ENCODE results near the gene PTGDR2. TPM values are rescaled to one million over a fixed set of nuclear protein-coding genes. Genes with fewer than 3 reads are reported as not detected.

PTGDR2 gene
- total RNA-seq, 1 experiment from 2014 or later: 0.31 TPM

DNA sequence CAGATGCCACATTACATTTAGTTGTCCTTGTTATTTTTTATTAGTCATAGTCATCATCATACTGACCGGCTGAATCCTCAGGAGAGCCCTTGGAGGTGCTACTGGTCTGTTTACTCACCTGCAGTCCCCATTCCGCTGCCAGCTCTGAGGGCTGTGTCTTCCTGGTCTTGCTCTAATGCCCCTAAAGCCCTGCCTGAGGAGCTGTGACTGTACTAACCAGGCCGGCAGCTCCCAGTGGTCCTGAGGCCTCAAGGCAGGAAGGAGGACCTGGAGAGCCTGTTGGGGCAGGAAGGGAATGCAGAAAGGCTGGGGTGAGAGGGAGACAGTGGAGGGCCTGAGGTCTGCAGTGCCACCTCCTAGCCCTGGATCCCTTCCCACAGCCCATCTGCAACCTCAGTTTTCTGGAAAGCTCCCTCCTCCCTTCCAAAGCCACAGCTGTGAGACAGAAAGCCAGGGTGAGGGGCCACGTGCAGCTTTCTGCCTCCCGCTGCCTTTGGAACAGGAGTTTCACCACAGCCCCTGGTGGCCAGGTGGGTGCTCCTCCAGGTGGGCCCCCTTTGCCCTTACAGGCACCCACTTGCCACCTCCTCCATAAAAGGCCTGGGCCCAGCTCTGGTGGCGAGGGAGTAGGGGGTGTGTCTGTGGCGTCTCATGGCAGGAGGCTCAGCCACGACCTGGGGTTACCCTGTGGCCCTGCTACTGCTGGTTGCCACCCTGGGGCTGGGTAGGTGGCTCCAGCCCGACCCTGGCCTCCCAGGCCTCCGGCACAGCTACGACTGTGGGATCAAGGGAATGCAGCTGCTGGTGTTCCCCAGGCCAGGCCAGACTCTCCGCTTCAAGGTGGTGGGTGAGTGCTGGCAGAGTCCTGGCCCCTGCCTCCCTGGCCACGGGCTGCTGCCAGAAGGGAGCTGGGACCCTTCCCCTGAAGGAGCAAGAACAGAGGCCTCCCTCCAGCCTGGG, 11.4 kb upstream of the PTGDR2 start, which contains the start of gene ZP1:
TSS of gene ZP1 (plus strand) at position 632 of the 960 bp plus-strand sequence. CDS start at position 652, 20 bp downstream.
- intact Hi-C loops (cut with micrococcal nuclease; ENCODE audit: unreplicated experiment): no loop called here
- TF ChIP-seq, protein P1, sequence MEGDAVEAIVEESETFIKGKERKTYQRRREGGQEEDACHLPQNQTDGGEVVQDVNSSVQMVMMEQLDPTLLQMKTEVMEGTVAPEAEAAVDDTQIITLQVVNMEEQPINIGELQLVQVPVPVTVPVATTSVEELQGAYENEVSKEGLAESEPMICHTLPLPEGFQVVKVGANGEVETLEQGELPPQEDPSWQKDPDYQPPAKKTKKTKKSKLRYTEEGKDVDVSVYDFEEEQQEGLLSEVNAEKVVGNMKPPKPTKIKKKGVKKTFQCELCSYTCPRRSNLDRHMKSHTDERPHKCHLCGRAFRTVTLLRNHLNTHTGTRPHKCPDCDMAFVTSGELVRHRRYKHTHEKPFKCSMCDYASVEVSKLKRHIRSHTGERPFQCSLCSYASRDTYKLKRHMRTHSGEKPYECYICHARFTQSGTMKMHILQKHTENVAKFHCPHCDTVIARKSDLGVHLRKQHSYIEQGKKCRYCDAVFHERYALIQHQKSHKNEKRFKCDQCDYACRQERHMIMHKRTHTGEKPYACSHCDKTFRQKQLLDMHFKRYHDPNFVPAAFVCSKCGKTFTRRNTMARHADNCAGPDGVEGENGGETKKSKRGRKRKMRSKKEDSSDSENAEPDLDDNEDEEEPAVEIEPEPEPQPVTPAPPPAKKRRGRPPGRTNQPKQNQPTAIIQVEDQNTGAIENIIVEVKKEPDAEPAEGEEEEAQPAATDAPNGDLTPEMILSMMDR (IDR thresholded peaks at IDR 0.05; ENCODE audit: unreplicated experiment): no peak
- Mint-ChIP-seq H3K4me1 (ENCODE audit: low read depth, unreplicated experiment) (no peaks in the 10 kb centered on the region), H3K27me3 (ENCODE audit: unreplicated experiment) (peaks cover 30% of the 10 kb centered on the region), H3K9me3 (ENCODE audit: low read depth, unreplicated experiment) (no peaks in the 10 kb centered on the region), H3K4me3 (ENCODE audit: low read depth, unreplicated experiment) (no peak within 1 kb of the TSS), H3K27ac (ENCODE audit: unreplicated experiment) (no peak within 1 kb of the TSS), H3K36me3 (ENCODE audit: insufficient read depth, unreplicated experiment) (no peaks in the 10 kb centered on the region)
- CTCF ChIA-PET: interaction anchor here (0.6 kb wide), 1 partner anchor 476 kb away, joined by 6 read pairs; no protein-coding TSS in a partner anchor
- no TSS peak for BruUV-seq (replicated peaks)
- DNase-seq: no peak

DNA sequence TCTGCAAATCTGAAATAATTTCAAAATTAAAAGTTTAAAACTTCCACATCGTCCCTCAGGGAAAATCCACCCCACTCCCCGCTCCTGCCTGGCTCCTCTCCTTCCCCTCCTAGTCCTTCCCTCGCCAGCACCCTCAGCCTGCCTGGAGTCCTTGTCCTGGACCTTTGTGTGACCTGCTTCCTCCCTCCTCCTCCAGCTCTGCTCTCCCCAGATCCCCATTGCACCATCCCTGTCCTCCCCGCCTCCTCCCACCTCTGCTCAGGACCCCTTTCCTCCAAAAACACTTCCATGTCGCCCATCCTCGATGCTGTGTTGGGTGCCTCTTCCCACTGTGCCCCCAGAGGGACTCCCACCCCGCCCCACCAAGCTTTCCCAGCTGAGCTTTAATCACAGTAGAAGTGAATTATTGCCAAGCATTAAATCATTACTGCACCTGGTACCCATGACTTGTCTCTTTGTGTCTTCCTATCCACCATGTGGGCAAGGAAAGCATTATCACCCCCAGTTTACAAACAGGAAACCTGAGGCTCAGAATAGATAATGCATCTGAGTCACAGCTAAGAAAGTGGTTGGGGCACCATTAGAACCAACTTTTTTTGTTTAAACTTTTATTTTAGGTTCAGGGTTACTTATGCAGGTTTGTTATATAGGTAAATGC, 9.2 kb upstream of the PTGDR2 start:
- TF ChIP-seq, protein P1 (IDR thresholded peaks at IDR 0.05; ENCODE audit: unreplicated experiment): no peak
- no peak for DNase-seq
- Mint-ChIP-seq H3K36me3 (ENCODE audit: insufficient read depth, unreplicated experiment) (no peaks in the 10 kb centered on the region), H3K27me3 (ENCODE audit: unreplicated experiment) (peaks cover 35% of the 10 kb centered on the region), H3K27ac (ENCODE audit: unreplicated experiment) (no peak overlapping the region), H3K4me1 (ENCODE audit: low read depth, unreplicated experiment) (no peaks in the 10 kb centered on the region), H3K9me3 (ENCODE audit: low read depth, unreplicated experiment) (no peaks in the 10 kb centered on the region), H3K4me3 (ENCODE audit: low read depth, unreplicated experiment) (no peak overlapping the region)
- CTCF ChIA-PET: interaction anchor here (0.6 to 1.3 kb wide), 3 partner anchors 22 to 594 kb away, joined by 3 to 4 read pairs (median 4); no protein-coding TSS in a partner anchor
- no TSS peak for BruUV-seq (replicated peaks)
- intact Hi-C loops (cut with micrococcal nuclease; ENCODE audit: unreplicated experiment): no loop called here

DNA sequence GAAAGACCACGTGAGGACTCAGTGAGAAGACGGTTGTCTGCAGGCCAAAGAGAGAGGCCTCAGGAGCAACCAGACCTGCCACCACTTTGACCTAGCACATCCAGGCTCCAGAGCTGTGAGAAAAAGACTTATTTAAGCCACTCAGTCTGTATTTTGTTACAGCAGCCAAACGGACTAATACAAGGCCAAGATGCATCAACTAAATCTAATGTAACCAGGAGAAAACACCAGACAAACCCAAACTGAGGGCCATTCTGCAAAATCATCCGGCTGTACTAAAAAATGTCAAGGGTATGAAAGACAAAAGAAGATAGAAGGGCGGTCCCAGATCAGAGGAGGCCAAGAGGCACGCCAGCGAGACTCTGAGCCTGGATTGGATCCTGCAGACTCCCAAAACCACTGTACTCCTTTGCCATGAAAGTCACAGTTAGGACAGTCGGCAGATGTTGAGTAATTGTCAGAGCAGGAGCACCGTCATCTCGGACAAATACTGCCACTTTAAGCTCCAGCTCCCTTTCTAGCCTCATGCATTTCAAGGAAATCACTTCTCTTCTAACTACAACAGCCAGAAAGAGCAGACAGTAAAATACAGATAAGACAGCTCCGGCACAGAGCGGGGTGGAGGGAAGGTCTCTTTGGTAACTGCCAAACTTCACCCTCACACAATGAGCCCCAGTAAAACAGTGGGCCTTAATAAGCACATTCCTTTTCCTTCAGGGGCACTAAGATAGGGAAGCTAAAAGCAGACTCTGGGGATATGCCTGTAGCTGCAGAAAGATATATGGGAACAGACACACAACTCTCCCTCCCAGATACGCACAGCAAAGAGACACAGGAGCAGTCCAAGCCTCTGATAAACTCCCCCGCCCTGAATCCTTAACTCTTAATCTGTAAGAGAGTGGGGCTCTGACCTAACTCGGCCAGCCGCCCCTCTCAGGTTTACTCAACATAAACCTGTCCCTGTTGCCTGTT, 8.1 kb upstream of the PTGDR2 start:
- no peaks in the 10 kb centered on the region for H3K9me3 Mint-ChIP-seq (ENCODE audit: low read depth, unreplicated experiment)

More for the DNA sequence above, 8.1 kb upstream of the PTGDR2 start:
- intact Hi-C loops (cut with micrococcal nuclease; ENCODE audit: unreplicated experiment): no loop called here
- CTCF ChIA-PET: no interaction called here
- no peaks in the 10 kb centered on the region for H3K4me1 Mint-ChIP-seq (ENCODE audit: low read depth, unreplicated experiment)
- no peak overlapping the region for H3K27ac Mint-ChIP-seq (ENCODE audit: unreplicated experiment)
- H3K4me3 Mint-ChIP-seq (ENCODE audit: low read depth, unreplicated experiment): no peak overlapping the region
- no peak for DNase-seq
- TF ChIP-seq, protein P1 (IDR thresholded peaks at IDR 0.05; ENCODE audit: unreplicated experiment): no peak
- no peaks in the 10 kb centered on the region for H3K36me3 Mint-ChIP-seq (ENCODE audit: insufficient read depth, unreplicated experiment)
- H3K27me3 Mint-ChIP-seq (ENCODE audit: unreplicated experiment): peaks cover 35% of the 10 kb centered on the region
- BruUV-seq (replicated peaks): no TSS peak

All from Calu3 (cell line).